PFSK-1 (cell line): Measurements from ENCODE around the gene H19.

ENCODE experiments used
- POLR2AphosphoS5 ChIP-seq: IDR thresholded peaks from 2 replicates; pipeline ENCODE4 v1.6.1; 2012; ENCODE audit warnings: low read depth, mild to moderate bottlenecking, control low read depth, low read length, moderate library complexity
- TAF1 ChIP-seq: IDR thresholded peaks from 2 replicates; pipeline ENCODE4 v1.6.1; 2012; ENCODE audit warnings: low read length, control low read depth, borderline replicate concordance; ENCODE audit not compliant: insufficient read depth
- TF ChIP-seq, protein P1 (sequence below), 2 experiments: IDR thresholded peaks; 2 replicates each; pipeline versions ENCODE4 v1.6.1 to v1.8.0; 2011 to 2012; ENCODE audit warnings: low read depth in 2 of 2, low read length in 2 of 2, control low read depth in 1 of 2, inconsistent platforms in 1 of 2, mild to moderate bottlenecking in 1 of 2, moderate library complexity in 1 of 2; ENCODE audit not compliant: insufficient read depth in 1 of 2

DNA sequence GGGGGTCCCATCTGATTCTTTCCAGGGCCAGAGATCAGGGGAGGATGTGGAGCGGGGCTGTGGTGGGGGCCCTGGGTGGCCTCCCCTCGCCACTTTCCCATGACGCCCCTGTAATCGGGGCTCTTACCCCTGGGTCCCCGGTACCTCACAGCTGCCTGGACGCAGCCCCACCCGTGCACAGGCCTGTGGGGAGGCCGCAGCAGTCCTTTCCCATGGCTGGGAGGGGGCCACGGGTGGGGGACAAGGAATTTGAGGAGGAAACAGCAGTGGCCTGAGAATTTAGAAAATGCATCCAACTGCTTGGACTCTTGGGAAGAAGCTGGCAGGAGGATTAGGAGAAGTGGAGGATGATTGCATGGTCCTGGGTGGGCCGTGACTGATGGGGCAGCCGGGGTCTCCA, 18.0 kb downstream of the H19 start:
- TF ChIP-seq POLR2AphosphoS5, result no peak
- TF ChIP-seq, protein P1, sequence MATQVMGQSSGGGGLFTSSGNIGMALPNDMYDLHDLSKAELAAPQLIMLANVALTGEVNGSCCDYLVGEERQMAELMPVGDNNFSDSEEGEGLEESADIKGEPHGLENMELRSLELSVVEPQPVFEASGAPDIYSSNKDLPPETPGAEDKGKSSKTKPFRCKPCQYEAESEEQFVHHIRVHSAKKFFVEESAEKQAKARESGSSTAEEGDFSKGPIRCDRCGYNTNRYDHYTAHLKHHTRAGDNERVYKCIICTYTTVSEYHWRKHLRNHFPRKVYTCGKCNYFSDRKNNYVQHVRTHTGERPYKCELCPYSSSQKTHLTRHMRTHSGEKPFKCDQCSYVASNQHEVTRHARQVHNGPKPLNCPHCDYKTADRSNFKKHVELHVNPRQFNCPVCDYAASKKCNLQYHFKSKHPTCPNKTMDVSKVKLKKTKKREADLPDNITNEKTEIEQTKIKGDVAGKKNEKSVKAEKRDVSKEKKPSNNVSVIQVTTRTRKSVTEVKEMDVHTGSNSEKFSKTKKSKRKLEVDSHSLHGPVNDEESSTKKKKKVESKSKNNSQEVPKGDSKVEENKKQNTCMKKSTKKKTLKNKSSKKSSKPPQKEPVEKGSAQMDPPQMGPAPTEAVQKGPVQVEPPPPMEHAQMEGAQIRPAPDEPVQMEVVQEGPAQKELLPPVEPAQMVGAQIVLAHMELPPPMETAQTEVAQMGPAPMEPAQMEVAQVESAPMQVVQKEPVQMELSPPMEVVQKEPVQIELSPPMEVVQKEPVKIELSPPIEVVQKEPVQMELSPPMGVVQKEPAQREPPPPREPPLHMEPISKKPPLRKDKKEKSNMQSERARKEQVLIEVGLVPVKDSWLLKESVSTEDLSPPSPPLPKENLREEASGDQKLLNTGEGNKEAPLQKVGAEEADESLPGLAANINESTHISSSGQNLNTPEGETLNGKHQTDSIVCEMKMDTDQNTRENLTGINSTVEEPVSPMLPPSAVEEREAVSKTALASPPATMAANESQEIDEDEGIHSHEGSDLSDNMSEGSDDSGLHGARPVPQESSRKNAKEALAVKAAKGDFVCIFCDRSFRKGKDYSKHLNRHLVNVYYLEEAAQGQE (IDR thresholded peaks at IDR 0.05; ENCODE audit: insufficient read depth in 1 of 2, low read depth in 2 of 2, low read length in 2 of 2), result no peak
- no peak for TF ChIP-seq TAF1
